Measurements from ENCODE around the gene FRY. TPM values are rescaled to one million over a fixed set of nuclear protein-coding genes. Genes with fewer than 3 reads are reported as not detected.

The FRY gene
- total and polyA plus RNA-seq, 10 of the 15 experiments (the other 5 are each of a cell fraction or from before 2014, with no cell fraction given), result 0.18 to 1.4 (median 0.30) TPM

GRCh38 chr13:32113532-32113931 lies 82.0 kb downstream of the FRY start (continued):
- TF ChIP-seq ATF2 (IDR thresholded peaks at IDR 0.05; ENCODE audit: low read length) (no peak), TARDBP (IDR thresholded peaks at IDR 0.05; ENCODE audit: borderline replicate concordance) (no peak), RELA (IDR thresholded peaks at IDR 0.05; ENCODE audit: borderline replicate concordance, partially characterized antibody) (no peak)

GRCh38 chr13:32114284-32114950 lies 82.8 kb downstream of the FRY start:
- in situ Hi-C loops (cut with MboI) (no loop called here), intact Hi-C loops (cut with micrococcal nuclease; ENCODE audit: unreplicated experiment) (no loop called here)
- 40% methylated on average over 5 of the region's 5 CpGs for WGBS (ENCODE audit: insufficient coverage, insufficient replicate concordance, low lambda C conversion rate, missing lambda C conversion rate)
- Histone ChIP-seq H3K79me2 (ENCODE audit: control insufficient read depth, insufficient read depth, low read length) (no peaks in the 10 kb centered on the region), H3K27ac (ENCODE audit: control insufficient read depth, insufficient read depth) (no peak overlapping the region), H3K9me3 (replicated peaks; ENCODE audit: control insufficient read depth, insufficient read depth, low read length) (no peaks in the 10 kb centered on the region), H3K4me3 (no peak overlapping the region), H3K4me1 (ENCODE audit: control insufficient read depth, insufficient read depth, low read length) (no peaks in the 10 kb centered on the region; the same call in 1 of the 2 replicates), H3K4me2 (ENCODE audit: control insufficient read depth, insufficient read depth) (no peak overlapping the region), H3K9ac (ENCODE audit: control insufficient read depth, insufficient read depth, low read length) (no peak overlapping the region), H3K27me3 (replicated peaks in 1 of 2; ENCODE audit: control insufficient read depth in 2 of 2, insufficient read depth in 2 of 2, low read length in 1 of 2) (no peaks in the 10 kb centered on the region), H2AFZ (ENCODE audit: control insufficient read depth, low read depth, low read length) (no peak overlapping the region), H4K20me1 (ENCODE audit: control insufficient read depth, insufficient read depth) (no peaks in the 10 kb centered on the region), H3K36me3 (ENCODE audit: control insufficient read depth in 2 of 2, insufficient read depth in 2 of 2, low read length in 1 of 2) (no peaks in the 10 kb centered on the region)
- ChIA-PET SMC1A (ENCODE audit: uncharacterized antibody, unreplicated experiment) (no interaction called here), POLR2A (no interaction called here), CTCF (no interaction called here), RAD21 (ENCODE audit: unreplicated experiment) (interaction anchor here (0.5 kb wide), 1 partner anchor 122 kb away, joined by 3 read pairs; no protein-coding TSS in a partner anchor)
- ATAC-seq, result no peak
- no peak for FAIRE-seq
- BruUV-seq (replicated peaks), result no TSS peak
- no peak for DNase-seq (ENCODE audit: low read depth, low spot score)
- no peak for TF ChIP-seq ZBTB4 (CRISPR knock-in tag; IDR thresholded peaks at IDR 0.05)
- no peak for TF ChIP-seq HSF1 (IDR thresholded peaks at IDR 0.05; ENCODE audit: low read depth, low read length)
- no peak for TF ChIP-seq BACH1 (IDR thresholded peaks at IDR 0.05; ENCODE audit: borderline replicate concordance)
- no peak for TF ChIP-seq E2F4 (IDR thresholded peaks at IDR 0.05; ENCODE audit: low read depth, low read length)
- TF ChIP-seq ATF7 (IDR thresholded peaks at IDR 0.05; ENCODE audit: low read depth), result no peak
- TF ChIP-seq STAT1 (conservative IDR thresholded peaks at IDR 0.05), result no peak
- TF ChIP-seq ASH2L (IDR thresholded peaks at IDR 0.05; ENCODE audit: borderline replicate concordance, low read depth), result no peak
- no peak for TF ChIP-seq ZBTB33 (IDR thresholded peaks at IDR 0.05)
- no peak for TF ChIP-seq MXI1 (IDR thresholded peaks at IDR 0.05; ENCODE audit: low read depth, low read length)
- no peak for TF ChIP-seq CEBPB (IDR thresholded peaks at IDR 0.05; ENCODE audit: borderline replicate concordance in 1 of 2, low read depth in 2 of 2, low read length in 2 of 2)
